ENCODE data around the gene ANGEL1.

The ANGEL1 gene

DNA sequence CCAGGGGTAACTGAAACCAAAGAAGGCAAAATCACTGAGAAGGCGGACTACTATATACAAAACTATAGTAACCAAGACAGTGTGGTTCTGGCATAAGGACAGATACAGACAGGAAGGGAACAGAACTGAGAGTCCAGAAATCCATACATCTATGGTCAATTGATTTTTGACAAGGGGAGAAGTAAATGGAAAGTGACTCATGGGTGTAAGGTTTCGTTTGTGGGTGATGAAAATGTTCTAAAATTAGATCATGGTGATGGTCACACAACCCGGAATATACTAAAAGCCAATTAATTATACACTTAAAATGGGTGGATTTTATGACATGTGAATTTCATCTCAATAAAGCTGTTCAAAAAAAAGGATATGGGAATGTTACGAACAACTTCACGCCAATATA is 18.7 kb downstream of the ANGEL1 start:
- no peak overlapping the region for H3K27ac ChIP-seq (ENCODE audit: low read depth, low read length)
- H4K20me1 ChIP-seq (ENCODE audit: low read depth, low read length), result no peaks in the 10 kb centered on the region
- no peak overlapping the region for H3K4me2 ChIP-seq (ENCODE audit: low read depth, low read length, poor library complexity, severe bottlenecking)
- H3K9ac ChIP-seq (ENCODE audit: low read length), result no peak overlapping the region
- H3K4me3 ChIP-seq (ENCODE audit: insufficient read depth, low read length, poor library complexity, severe bottlenecking), result no peak overlapping the region
- no peaks in the 10 kb centered on the region for H3K9me3 ChIP-seq (ENCODE audit: insufficient read depth, low read length)
- H2AFZ ChIP-seq (ENCODE audit: low read depth, low read length, severe bottlenecking), result no peak overlapping the region
- H3F3A ChIP-seq (ENCODE audit: insufficient read depth), result no peaks in the 10 kb centered on the region
- H3K79me2 ChIP-seq (ENCODE audit: insufficient read depth, low read length), result no peaks in the 10 kb centered on the region
- H3K36me3 ChIP-seq (ENCODE audit: low read length), result 0 out of 2 replicates have a peak, but pooled peaks cover 6% of the 10 kb centered on the region
- H3K9me2 ChIP-seq (replicated peaks; ENCODE audit: insufficient read depth, low read length), result no peaks in the 10 kb centered on the region
- TF ChIP-seq, protein P1, sequence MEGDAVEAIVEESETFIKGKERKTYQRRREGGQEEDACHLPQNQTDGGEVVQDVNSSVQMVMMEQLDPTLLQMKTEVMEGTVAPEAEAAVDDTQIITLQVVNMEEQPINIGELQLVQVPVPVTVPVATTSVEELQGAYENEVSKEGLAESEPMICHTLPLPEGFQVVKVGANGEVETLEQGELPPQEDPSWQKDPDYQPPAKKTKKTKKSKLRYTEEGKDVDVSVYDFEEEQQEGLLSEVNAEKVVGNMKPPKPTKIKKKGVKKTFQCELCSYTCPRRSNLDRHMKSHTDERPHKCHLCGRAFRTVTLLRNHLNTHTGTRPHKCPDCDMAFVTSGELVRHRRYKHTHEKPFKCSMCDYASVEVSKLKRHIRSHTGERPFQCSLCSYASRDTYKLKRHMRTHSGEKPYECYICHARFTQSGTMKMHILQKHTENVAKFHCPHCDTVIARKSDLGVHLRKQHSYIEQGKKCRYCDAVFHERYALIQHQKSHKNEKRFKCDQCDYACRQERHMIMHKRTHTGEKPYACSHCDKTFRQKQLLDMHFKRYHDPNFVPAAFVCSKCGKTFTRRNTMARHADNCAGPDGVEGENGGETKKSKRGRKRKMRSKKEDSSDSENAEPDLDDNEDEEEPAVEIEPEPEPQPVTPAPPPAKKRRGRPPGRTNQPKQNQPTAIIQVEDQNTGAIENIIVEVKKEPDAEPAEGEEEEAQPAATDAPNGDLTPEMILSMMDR (IDR thresholded peaks at IDR 0.05; ENCODE audit: insufficient read depth, low read length, poor library complexity, severe bottlenecking), result no peak
- no peak for TF ChIP-seq EZH2phosphoT487 (conservative IDR thresholded peaks at IDR 0.05; ENCODE audit: low read length)
- H3K27me3 ChIP-seq (ENCODE audit: low read length), result no peaks in the 10 kb centered on the region

DNA sequence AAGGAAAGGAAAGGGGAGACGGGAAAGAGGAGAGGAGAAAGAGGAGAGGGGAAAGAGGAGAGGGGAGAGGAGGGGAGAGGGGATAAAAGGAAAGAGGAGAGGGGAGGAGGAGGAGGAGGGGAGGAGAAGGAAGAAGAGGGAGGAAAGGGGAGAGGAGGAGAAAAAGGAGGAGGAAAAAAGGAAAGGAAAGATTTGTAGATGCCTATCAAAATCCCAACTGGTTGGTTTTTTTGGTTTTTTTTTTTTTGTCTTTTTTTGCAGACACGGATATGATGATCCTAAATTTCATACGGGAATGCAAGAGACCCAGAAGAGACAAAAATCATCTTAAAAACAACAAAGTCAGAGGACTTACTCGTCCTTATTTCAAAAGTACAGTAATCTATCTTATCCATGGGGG is 19.4 kb downstream of the ANGEL1 start:
- Histone ChIP-seq H3K79me2 (ENCODE audit: insufficient read depth, low read length) (no peaks in the 10 kb centered on the region), H3K9me2 (replicated peaks; ENCODE audit: insufficient read depth, low read length) (no peaks in the 10 kb centered on the region), H3K4me2 (ENCODE audit: low read depth, low read length, poor library complexity, severe bottlenecking) (no peak overlapping the region), H3K36me3 (ENCODE audit: low read length) (0 out of 2 replicates have a peak, but pooled peaks cover 6% of the 10 kb centered on the region), H2AFZ (ENCODE audit: low read depth, low read length, severe bottlenecking) (no peak overlapping the region), H3K27me3 (ENCODE audit: low read length) (no peaks in the 10 kb centered on the region), H3F3A (ENCODE audit: insufficient read depth) (no peaks in the 10 kb centered on the region), H3K9ac (ENCODE audit: low read length) (no peak overlapping the region), H3K9me3 (ENCODE audit: insufficient read depth, low read length) (no peaks in the 10 kb centered on the region), H3K27ac (ENCODE audit: low read depth, low read length) (no peak overlapping the region), H4K20me1 (ENCODE audit: low read depth, low read length) (no peaks in the 10 kb centered on the region), H3K4me3 (ENCODE audit: insufficient read depth, low read length, poor library complexity, severe bottlenecking) (no peak overlapping the region)
- TF ChIP-seq, protein P1 (IDR thresholded peaks at IDR 0.05; ENCODE audit: insufficient read depth, low read length, poor library complexity, severe bottlenecking), result no peak
- no peak for TF ChIP-seq EZH2phosphoT487 (conservative IDR thresholded peaks at IDR 0.05; ENCODE audit: low read length)

DNA sequence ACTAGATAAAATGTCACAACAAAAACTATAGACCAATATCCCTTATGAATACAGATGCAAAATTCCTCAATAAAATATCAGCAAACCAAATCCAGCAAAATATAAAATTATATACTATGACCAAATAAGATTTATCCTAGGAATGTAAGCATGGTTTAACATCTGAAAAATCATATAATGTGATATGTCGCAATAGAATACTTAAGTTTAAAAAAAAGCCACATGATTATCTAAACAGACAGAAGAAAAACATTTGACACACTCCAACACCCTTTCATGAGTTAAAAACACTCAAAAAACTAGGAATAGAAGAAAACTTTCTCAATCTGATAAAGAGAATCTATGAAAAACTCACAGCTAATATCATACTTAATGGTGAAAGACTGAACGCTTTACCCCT is 20.3 kb downstream of the ANGEL1 start:
- Histone ChIP-seq H3K27me3 (ENCODE audit: low read length) (no peaks in the 10 kb centered on the region), H4K20me1 (ENCODE audit: low read depth, low read length) (no peaks in the 10 kb centered on the region), H3F3A (ENCODE audit: insufficient read depth) (no peaks in the 10 kb centered on the region), H3K4me3 (ENCODE audit: insufficient read depth, low read length, poor library complexity, severe bottlenecking) (no peak overlapping the region), H3K9me2 (replicated peaks; ENCODE audit: insufficient read depth, low read length) (no peaks in the 10 kb centered on the region), H3K27ac (ENCODE audit: low read depth, low read length) (no peak overlapping the region), H3K9ac (ENCODE audit: low read length) (no peak overlapping the region), H3K4me2 (ENCODE audit: low read depth, low read length, poor library complexity, severe bottlenecking) (no peak overlapping the region), H3K36me3 (ENCODE audit: low read length) (0 out of 2 replicates have a peak, but pooled peaks cover 6% of the 10 kb centered on the region), H2AFZ (ENCODE audit: low read depth, low read length, severe bottlenecking) (no peak overlapping the region), H3K9me3 (ENCODE audit: insufficient read depth, low read length) (no peaks in the 10 kb centered on the region), H3K79me2 (ENCODE audit: insufficient read depth, low read length) (no peaks in the 10 kb centered on the region)
- no peak for TF ChIP-seq EZH2phosphoT487 (conservative IDR thresholded peaks at IDR 0.05; ENCODE audit: low read length)
- TF ChIP-seq, protein P1 (IDR thresholded peaks at IDR 0.05; ENCODE audit: insufficient read depth, low read length, poor library complexity, severe bottlenecking), result no peak
